CD14-positive monocyte (primary cell): ENCODE data around the gene KTI12. TPM values are rescaled to one million over a fixed set of nuclear protein-coding genes. Genes with fewer than 3 reads are reported as not detected.
A peak's percentile ranks its signal among the peaks of the same experiment; 100 is the strongest.

ENCODE experiments used
- DNase-seq, 3 donors: peaks; one replicate each; pipeline ENCODE4 v3.0.0-alpha.2; 2011 to 2022
- H2AFZ ChIP-seq: 2 replicates; pipeline ENCODE4 v1.6.0; 2012; ENCODE audit warnings: mild to moderate bottlenecking, low read depth, low read length, inconsistent platforms; ENCODE audit not compliant: insufficient read depth, poor library complexity, severe bottlenecking
- H3K27ac ChIP-seq, 2 donors: 1 replicate in 1 of 2; 2 replicates in 1 of 2; pipeline ENCODE4 v1.5.1; 2012 to 2013; ENCODE audit warnings: low read length in 2 of 2, control low read depth in 1 of 2, inconsistent platforms in 1 of 2, low read depth in 1 of 2, mild to moderate bottlenecking in 1 of 2
- H3K27me3 ChIP-seq, 2 donors: one replicate each; pipeline versions ENCODE4 v1.6.0 to v1.6.1; 2011 to 2013; ENCODE audit warnings: low read length in 2 of 2; ENCODE audit not compliant: control insufficient read depth in 2 of 2, insufficient read depth in 2 of 2
- H3K36me3 ChIP-seq, 2 donors: replicated peaks in 1 of 2; 1 replicate in 1 of 2; 2 replicates in 1 of 2; pipeline versions ENCODE4 v1.5.1 to v1.6.1; 2012 to 2013; ENCODE audit warnings: low read length in 2 of 2, control low read depth in 1 of 2, inconsistent platforms in 1 of 2, mild to moderate bottlenecking in 1 of 2; ENCODE audit not compliant: insufficient read depth in 2 of 2, control insufficient read depth in 1 of 2
- H3K4me1 ChIP-seq, 2 donors: 1 replicate in 1 of 2; 2 replicates in 1 of 2; pipeline versions ENCODE4 v1.5.1 to v1.6.1; 2012 to 2013; ENCODE audit warnings: low read length in 2 of 2, control low read depth in 1 of 2, inconsistent platforms in 1 of 2, mild to moderate bottlenecking in 1 of 2, moderate library complexity in 1 of 2; ENCODE audit not compliant: insufficient read depth in 2 of 2, control insufficient read depth in 1 of 2
- H3K4me2 ChIP-seq: replicated peaks from 2 replicates; pipeline ENCODE3; 2012; ENCODE audit warnings: low read length, moderate library complexity, mild to moderate bottlenecking; ENCODE audit not compliant: poor library complexity, severe bottlenecking; ENCODE audit errors: extremely low read depth
- H3K4me3 ChIP-seq, 3 experiments: fragments of 200-600 bp in 1 of 3; sonication (generic) in 1 of 3; replicated peaks in 1 of 3; 1 replicate in 2 of 3; 2 replicates in 1 of 3; pipeline ENCODE4 v1.5.1; 2011 to 2013; ENCODE audit warnings: low read length in 3 of 3, mild to moderate bottlenecking in 3 of 3, control low read depth in 2 of 3, low read depth in 2 of 3, inconsistent platforms in 1 of 3, moderate library complexity in 1 of 3
- H3K79me2 ChIP-seq: 2 replicates; pipeline ENCODE4 v1.6.0; 2012; ENCODE audit warnings: mild to moderate bottlenecking, control low read depth, inconsistent platforms, low read length, moderate library complexity; ENCODE audit not compliant: insufficient read depth
- H3K9ac ChIP-seq: 2 replicates; pipeline ENCODE4 v1.6.0; 2017; ENCODE audit warnings: low read length, mild to moderate bottlenecking; ENCODE audit not compliant: insufficient read depth, poor library complexity, severe bottlenecking
- H3K9me3 ChIP-seq, 2 donors: replicated peaks in 1 of 2; 1 replicate in 1 of 2; 2 replicates in 1 of 2; pipeline versions ENCODE4 v1.5.1 to v1.6.1; 2012 to 2013; ENCODE audit warnings: low read length in 2 of 2, control low read depth in 1 of 2; ENCODE audit not compliant: control insufficient read depth in 1 of 2, insufficient read depth in 1 of 2
- H4K20me1 ChIP-seq: 2 replicates; pipeline ENCODE4 v1.6.0; 2012; ENCODE audit warnings: mild to moderate bottlenecking, low read length, control low read depth, moderate library complexity; ENCODE audit not compliant: insufficient read depth
- H3K27ac Mint-ChIP-seq, 7 donors: one replicate each; pipeline ENCODE4 v1.8.0; 2020; ENCODE audit warnings: mild to moderate bottlenecking in 7 of 7, mixed read lengths in 7 of 7, moderate library complexity in 6 of 7, inconsistent platforms in 2 of 7
- H3K27me3 Mint-ChIP-seq, 3 donors: one replicate each; pipeline ENCODE4 v1.8.0; 2021 to 2022; ENCODE audit warnings: low read depth in 3 of 3, mild to moderate bottlenecking in 3 of 3, mixed read lengths in 3 of 3, moderate library complexity in 3 of 3, inconsistent platforms in 1 of 3
- H3K36me3 Mint-ChIP-seq, 2 donors: one replicate each; pipeline ENCODE4 v1.8.0; 2020; ENCODE audit warnings: mixed read lengths in 2 of 2, inconsistent platforms in 1 of 2, mild to moderate bottlenecking in 1 of 2
- H3K4me1 Mint-ChIP-seq: one replicate; pipeline ENCODE4 v1.8.0; 2020; ENCODE audit warnings: mild to moderate bottlenecking, mixed read lengths
- H3K4me3 Mint-ChIP-seq, 2 donors: one replicate each; pipeline ENCODE4 v1.8.0; 2020; ENCODE audit warnings: mild to moderate bottlenecking in 2 of 2, mixed read lengths in 2 of 2, moderate library complexity in 1 of 2
- H3K9me3 Mint-ChIP-seq, 7 donors: one replicate each; pipeline ENCODE4 v1.8.0; 2020 to 2022; ENCODE audit warnings: mixed read lengths in 7 of 7, mild to moderate bottlenecking in 6 of 7, moderate library complexity in 6 of 7, inconsistent platforms in 2 of 7
- WGBS: methylation state at CpG from one replicate; pipeline ENCODE4 v1.1.5; 2013; ENCODE audit warnings: missing lambda C conversion rate; ENCODE audit not compliant: insufficient coverage; 5-methylcytosine and 5-hydroxymethylcytosine counted together
- intact Hi-C, 2 donors: fragments of 100-400 bp; cut with micrococcal nuclease; formaldehyde crosslinking; loops; one replicate each; pipeline versions ENCODE4 v1.15.0 to v1.15.1; 2023
- polyA plus RNA-seq, 3 donors: library from polyadenylated mRNA; depleted of rRNA in 1 of 3; unstranded in 2 of 3; stranded (reverse) in 1 of 3; fragments of 300-500 nt in 2 of 3; fragments of >200 nt in 1 of 3; fragmentation: Illumina TruSeq in 2 of 3; gene quantifications; 1 replicate in 2 of 3; 2 replicates in 1 of 3; pipeline ENCODE4 v1.2.3, GENCODE V29; 2012 to 2021
- TF ChIP-seq, protein P1 (sequence below): fragments of 200-600 bp; IDR thresholded peaks from one replicate; pipeline ENCODE4 v1.8.0; 2022; ENCODE audit warnings: antibody characterized with exemption, mild to moderate bottlenecking

KTI12 gene
- polyA plus RNA-seq, 3 donors, result 6.4 to 18.2 (median 16.2) TPM

GRCh38 chr1:52063192-52063591 is 29.6 kb upstream of the KTI12 start:
- H3K36me3 ChIP-seq, result peaks cover 68 to 82% of the 10 kb centered on the region in 2 donors
- WGBS, result no CpG with 5 or more reads among the region's 2 CpGs
- H3K27ac ChIP-seq, result no peak overlapping the region
- H3K4me3 ChIP-seq, result no peak overlapping the region
- H3K4me2 ChIP-seq, result no peak overlapping the region
- no peaks in the 10 kb centered on the region for H3K9me3 ChIP-seq
- peaks cover under 1 to 3% of the 10 kb centered on the region in 2 donors for H3K4me1 ChIP-seq
- Mint-ChIP-seq H3K27ac (no peak overlapping the region), H3K27me3 (no peaks in the 10 kb centered on the region), H3K36me3 (peaks cover 62 to 79% of the 10 kb centered on the region in 2 donors), H3K4me1 (peaks cover 8% of the 10 kb centered on the region), H3K9me3 (no peaks in the 10 kb centered on the region), H3K4me3 (no peak overlapping the region)
- TF ChIP-seq, protein P1, sequence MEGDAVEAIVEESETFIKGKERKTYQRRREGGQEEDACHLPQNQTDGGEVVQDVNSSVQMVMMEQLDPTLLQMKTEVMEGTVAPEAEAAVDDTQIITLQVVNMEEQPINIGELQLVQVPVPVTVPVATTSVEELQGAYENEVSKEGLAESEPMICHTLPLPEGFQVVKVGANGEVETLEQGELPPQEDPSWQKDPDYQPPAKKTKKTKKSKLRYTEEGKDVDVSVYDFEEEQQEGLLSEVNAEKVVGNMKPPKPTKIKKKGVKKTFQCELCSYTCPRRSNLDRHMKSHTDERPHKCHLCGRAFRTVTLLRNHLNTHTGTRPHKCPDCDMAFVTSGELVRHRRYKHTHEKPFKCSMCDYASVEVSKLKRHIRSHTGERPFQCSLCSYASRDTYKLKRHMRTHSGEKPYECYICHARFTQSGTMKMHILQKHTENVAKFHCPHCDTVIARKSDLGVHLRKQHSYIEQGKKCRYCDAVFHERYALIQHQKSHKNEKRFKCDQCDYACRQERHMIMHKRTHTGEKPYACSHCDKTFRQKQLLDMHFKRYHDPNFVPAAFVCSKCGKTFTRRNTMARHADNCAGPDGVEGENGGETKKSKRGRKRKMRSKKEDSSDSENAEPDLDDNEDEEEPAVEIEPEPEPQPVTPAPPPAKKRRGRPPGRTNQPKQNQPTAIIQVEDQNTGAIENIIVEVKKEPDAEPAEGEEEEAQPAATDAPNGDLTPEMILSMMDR, result no peak
- intact Hi-C loops, result no loop called here
- peaks cover 88% of the 10 kb centered on the region for H4K20me1 ChIP-seq
- H3K9ac ChIP-seq, result no peak overlapping the region
- H3K79me2 ChIP-seq, result peaks cover 90% of the 10 kb centered on the region
- H3K27me3 ChIP-seq, result no peaks in the 10 kb centered on the region
- no peak for DNase-seq
- no peak overlapping the region for H2AFZ ChIP-seq

- Histone ChIP-seq H4K20me1 (peaks cover 85% of the 10 kb centered on the region), H3K4me2 (no peak overlapping the region), H3K27me3 (no peaks in the 10 kb centered on the region), H3K27ac (no peak overlapping the region), H3K79me2 (peaks cover 92% of the 10 kb centered on the region), H3K4me1 (peaks cover 17 to 24% of the 10 kb centered on the region in 2 donors), H2AFZ (no peak overlapping the region), H3K36me3 (peaks cover 48 to 58% of the 10 kb centered on the region in 2 donors), H3K9ac (no peak overlapping the region), H3K4me3 (no peak overlapping the region), H3K9me3 (no peaks in the 10 kb centered on the region)
- Mint-ChIP-seq H3K27ac (peak overlapping the region in 1 of 7 donors; percentile 58), H3K4me3 (no peak overlapping the region), H3K4me1 (peaks cover 25% of the 10 kb centered on the region), H3K9me3 (no peaks in the 10 kb centered on the region), H3K27me3 (no peaks in the 10 kb centered on the region), H3K36me3 (peaks cover 45 to 58% of the 10 kb centered on the region in 2 donors)
- DNase-seq, result no peak
- intact Hi-C loops, result no loop called here
- WGBS, result 100% methylated on average over 3 of the region's 4 CpGs
- TF ChIP-seq, protein P1, result no peak
Observed at GRCh38 chr1:52060822-52061221, 27.2 kb upstream of the KTI12 start.
